Measurements from ENCODE around the gene BRDT. TPM values are rescaled to one million over a fixed set of nuclear protein-coding genes. Genes with fewer than 3 reads are reported as not detected.

Gene BRDT
- not detected for total RNA-seq
- long read RNA-seq, donor 1, result 0 reads
- long read RNA-seq, donor 2, result 0 reads

- Histone ChIP-seq H3K36me3 (ENCODE audit: low read depth) (no peaks in the 10 kb centered on the region), H3K4me1 (ENCODE audit: low read depth) (no peaks in the 10 kb centered on the region), H3K4me3 (no peak within 1 kb of the TSS), H3K9me3 (no peaks in the 10 kb centered on the region)
- DNase-seq (no peak), ATAC-seq (no peak)
- no peak for TF ChIP-seq CTCF (IDR thresholded peaks at IDR 0.05)
- intact Hi-C loops (cut with DNase I, micrococcal nuclease), result no loop called here
Measured at GRCh38 chr1:91949356-91949699, at the start of gene BRDT. BRDT (plus strand) TSS chr1:91949401; CDS start chr1:91962755, 13,354 bp downstream.

DNA sequence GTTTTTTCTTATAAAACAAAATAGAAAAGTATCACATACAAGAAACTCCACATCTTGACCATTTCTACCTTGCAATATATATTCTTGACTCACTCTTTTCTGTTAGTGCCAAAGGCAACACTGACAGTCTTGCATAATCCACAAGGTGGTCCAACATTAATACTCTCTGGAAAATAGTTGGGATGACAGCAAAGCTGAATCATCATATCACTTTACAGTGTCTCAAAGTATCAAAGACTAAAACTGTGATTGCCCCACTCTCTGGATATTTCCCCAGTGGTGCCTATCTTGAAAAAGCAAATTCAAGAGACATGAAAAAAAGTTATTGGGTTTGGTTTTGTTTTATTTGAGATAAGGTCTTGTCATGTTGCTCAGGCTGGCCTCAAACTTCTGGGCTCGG, 48.6 kb upstream of the BRDT start:
- H3K36me3 ChIP-seq (ENCODE audit: low read depth), result no peaks in the 10 kb centered on the region
- no peaks in the 10 kb centered on the region for H3K9me3 ChIP-seq
- ATAC-seq, result no peak
- no peaks in the 10 kb centered on the region for H3K4me1 ChIP-seq (ENCODE audit: low read depth)
- TF ChIP-seq CTCF (IDR thresholded peaks at IDR 0.05), result no peak
- DNase-seq, result no peak
- intact Hi-C loops (cut with DNase I, micrococcal nuclease), result no loop called here
- H3K4me3 ChIP-seq, result no peak overlapping the region

GRCh38 chr1:91901231-91901630, 48.0 kb upstream of the BRDT start:
- ATAC-seq (no peak), DNase-seq (no peak)
- no peak for TF ChIP-seq CTCF (IDR thresholded peaks at IDR 0.05)
- intact Hi-C loops (cut with DNase I, micrococcal nuclease), result no loop called here
- no peak overlapping the region for H3K4me3 ChIP-seq
- no peaks in the 10 kb centered on the region for H3K36me3 ChIP-seq (ENCODE audit: low read depth)
- H3K4me1 ChIP-seq (ENCODE audit: low read depth), result no peaks in the 10 kb centered on the region
- no peaks in the 10 kb centered on the region for H3K9me3 ChIP-seq

- TF ChIP-seq CTCF (IDR thresholded peaks at IDR 0.05), result no peak
- ATAC-seq, result no peak
- no peaks in the 10 kb centered on the region for H3K4me1 ChIP-seq (ENCODE audit: low read depth)
- intact Hi-C loops (cut with DNase I, micrococcal nuclease), result no loop called here
- DNase-seq, result no peak
- no peaks in the 10 kb centered on the region for H3K36me3 ChIP-seq (ENCODE audit: low read depth)
- no peak overlapping the region for H3K4me3 ChIP-seq
- no peaks in the 10 kb centered on the region for H3K9me3 ChIP-seq
Measured at GRCh38 chr1:91912266-91912665, 36.9 kb upstream of the BRDT start.

- Histone ChIP-seq H3K4me1 (ENCODE audit: low read depth) (no peaks in the 10 kb centered on the region), H3K4me3 (no peak overlapping the region), H3K9me3 (no peaks in the 10 kb centered on the region), H3K36me3 (ENCODE audit: low read depth) (no peaks in the 10 kb centered on the region)
- no peak for TF ChIP-seq CTCF (IDR thresholded peaks at IDR 0.05)
- intact Hi-C loops (cut with DNase I, micrococcal nuclease), result no loop called here
- ATAC-seq, result no peak
- no peak for DNase-seq
Measured at GRCh38 chr1:91913018-91913417, 36.2 kb upstream of the BRDT start.

DNA sequence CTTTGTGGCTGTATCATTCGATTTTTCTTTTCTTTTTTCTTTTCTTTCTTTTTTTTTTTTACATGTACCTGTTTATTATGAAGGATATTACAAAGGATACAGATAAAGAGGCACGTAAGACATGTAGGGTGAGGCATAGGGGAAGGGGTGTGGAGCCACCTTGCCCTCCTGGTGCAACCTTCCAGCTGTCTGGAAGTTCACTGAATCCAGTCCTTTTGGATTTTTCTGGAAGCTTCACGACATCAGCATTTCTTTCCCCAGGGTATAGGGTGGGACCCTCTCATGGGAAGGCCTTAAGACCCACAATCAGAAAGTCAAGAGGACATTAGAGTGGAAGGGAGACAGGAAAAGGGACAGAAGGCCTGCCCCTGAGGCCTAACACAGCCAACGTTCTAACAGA, 33.2 kb upstream of the BRDT start:
- no peak for DNase-seq

More for the DNA sequence above, 33.2 kb upstream of the BRDT start:
- no peaks in the 10 kb centered on the region for H3K36me3 ChIP-seq (ENCODE audit: low read depth)
- TF ChIP-seq CTCF (IDR thresholded peaks at IDR 0.05), result no peak
- no peaks in the 10 kb centered on the region for H3K4me1 ChIP-seq (ENCODE audit: low read depth)
- ATAC-seq, result no peak
- H3K9me3 ChIP-seq, result no peaks in the 10 kb centered on the region
- H3K4me3 ChIP-seq, result no peak overlapping the region
- intact Hi-C loops (cut with DNase I, micrococcal nuclease), result no loop called here

Data from mucosa of descending colon (tissue), 3 donors.